Measurements from ENCODE around the gene JUNB. TPM values are rescaled to one million over a fixed set of nuclear protein-coding genes. Genes with fewer than 3 reads are reported as not detected.

Gene JUNB
- total and polyA plus RNA-seq, 2 of the 8 experiments (the other 6 are each of a cell fraction or from before 2014, with no cell fraction given), result 7.4 to 10.0 TPM

GRCh38 chr19:12786952-12787351, 4.3 kb upstream of the JUNB start (continued):
- TF ChIP-seq JUND (IDR thresholded peaks at IDR 0.05; ENCODE audit: low read length), result no peak
